GM23338 (cell line): ENCODE measurements around the gene XPO4. TPM values are rescaled to one million over a fixed set of nuclear protein-coding genes. Genes with fewer than 3 reads are reported as not detected.

Experiments
- ATAC-seq: fragments of 200-7000 bp; cut with Tn5 transposase; 3 replicates; pipeline ENCODE4 v1.9.1; 2020
- DNase-seq: peaks from one replicate; pipeline ENCODE4 v3.0.0-alpha.2; 2015; ENCODE audit warnings: low spot score
- H2AFZ ChIP-seq: fragments of 200-600 bp; sonication (generic); 2 replicates; pipeline ENCODE4 v1.8.0; 2016; ENCODE audit warnings: antibody characterized with exemption, mild to moderate bottlenecking, moderate library complexity
- H3F3A ChIP-seq: fragments of 200-600 bp; sonication (generic); replicated peaks from 2 replicates; pipeline ENCODE4 v1.8.0; 2017; ENCODE audit warnings: antibody characterized with exemption, mixed run types, low read depth
- H3K27ac ChIP-seq: fragments of 200-600 bp; sonication (generic); 2 replicates; pipeline ENCODE4 v1.6.1; 2016; ENCODE audit warnings: low read depth
- H3K27me3 ChIP-seq: fragments of 200-600 bp; sonication (generic); 2 replicates; pipeline ENCODE4 v1.8.0; 2016; ENCODE audit warnings: mild to moderate bottlenecking, mixed run types, moderate library complexity; ENCODE audit not compliant: insufficient read depth
- H3K36me3 ChIP-seq: fragments of 200-600 bp; sonication (generic); 2 replicates; pipeline ENCODE4 v1.8.0; 2016; ENCODE audit warnings: mild to moderate bottlenecking; ENCODE audit not compliant: insufficient read depth
- H3K4me1 ChIP-seq: fragments of 200-600 bp; sonication (generic); 2 replicates; pipeline ENCODE4 v1.8.0; 2016; ENCODE audit warnings: mild to moderate bottlenecking, moderate library complexity; ENCODE audit not compliant: insufficient read depth
- H3K4me2 ChIP-seq: fragments of 200-600 bp; sonication (generic); 2 replicates; pipeline ENCODE4 v1.7.1; 2017; ENCODE audit warnings: mixed run types
- H3K4me3 ChIP-seq: fragments of 200-600 bp; sonication (generic); 2 replicates; pipeline ENCODE4 v1.6.1; 2016; ENCODE audit warnings: mixed run types
- H3K79me2 ChIP-seq: fragments of 200-600 bp; sonication (generic); replicated peaks from 2 replicates; pipeline ENCODE4 v1.8.0; 2017; ENCODE audit warnings: mild to moderate bottlenecking; ENCODE audit not compliant: insufficient read depth
- H3K9me2 ChIP-seq: fragments of 200-600 bp; sonication (generic); 2 replicates; pipeline ENCODE4 v1.8.0; 2017; ENCODE audit not compliant: insufficient read depth
- H4K20me1 ChIP-seq: fragments of 200-600 bp; sonication (generic); replicated peaks from 2 replicates; pipeline ENCODE4 v1.8.0; 2017; ENCODE audit warnings: mild to moderate bottlenecking; ENCODE audit not compliant: insufficient read depth
- H3K27ac Mint-ChIP-seq: 2 replicates; pipeline ENCODE4 v1.8.0; 2020; ENCODE audit warnings: inconsistent platforms, mild to moderate bottlenecking, moderate library complexity, mixed read lengths
- H3K27me3 Mint-ChIP-seq: 3 replicates; pipeline ENCODE4 v1.8.0; 2022; ENCODE audit warnings: low read depth, mild to moderate bottlenecking, moderate library complexity, mixed read lengths, inconsistent platforms; ENCODE audit not compliant: insufficient read depth, poor library complexity
- H3K36me3 Mint-ChIP-seq: 3 replicates; pipeline ENCODE4 v1.8.0; 2021; ENCODE audit warnings: low read depth, mild to moderate bottlenecking, inconsistent platforms, moderate library complexity, mixed read lengths
- H3K4me1 Mint-ChIP-seq: 3 replicates; pipeline ENCODE4 v1.8.0; 2020; ENCODE audit warnings: mild to moderate bottlenecking, inconsistent platforms, mixed read lengths
- H3K4me3 Mint-ChIP-seq: 3 replicates; pipeline ENCODE4 v1.8.0; 2021; ENCODE audit warnings: moderate library complexity, mild to moderate bottlenecking, inconsistent platforms, mixed read lengths
- H3K9me3 Mint-ChIP-seq: 3 replicates; pipeline ENCODE4 v1.8.0; 2020; ENCODE audit warnings: moderate library complexity, mild to moderate bottlenecking, inconsistent platforms, mixed read lengths
- CREB1 ChIP-seq: fragments of 250-450 bp; sonication (Bioruptor Pico); IDR thresholded peaks from 2 replicates; pipeline ENCODE4 v1.5.0; 2020; ENCODE audit warnings: low read depth, mild to moderate bottlenecking, moderate library complexity
- EZH2 ChIP-seq: fragments of 200-600 bp; sonication (generic); IDR thresholded peaks from one replicate; pipeline ENCODE4 v1.8.0; 2017; ENCODE audit warnings: antibody characterized with exemption, mild to moderate bottlenecking, low read depth; ENCODE audit not compliant: unreplicated experiment
- EZH2phosphoT487 ChIP-seq: fragments of 200-600 bp; sonication (generic); IDR thresholded peaks from one replicate; pipeline ENCODE4 v1.8.1; 2018; ENCODE audit warnings: antibody characterized with exemption; ENCODE audit not compliant: unreplicated experiment
- JUNB ChIP-seq: IDR thresholded peaks from one replicate; pipeline ENCODE4 v1.6.1; 2016; ENCODE audit warnings: antibody characterized with exemption; ENCODE audit not compliant: unreplicated experiment
- NANOG ChIP-seq: IDR thresholded peaks from 2 replicates; pipeline ENCODE4 v1.6.1; 2016; ENCODE audit warnings: antibody characterized with exemption, borderline replicate concordance
- POLR2AphosphoS5 ChIP-seq: IDR thresholded peaks from 2 replicates; pipeline ENCODE4 v1.6.1; 2016; ENCODE audit warnings: antibody characterized with exemption, low read depth
- ZNF114 ChIP-seq: fragments of 250-450 bp; sonication (Bioruptor Pico); IDR thresholded peaks from 2 replicates; pipeline ENCODE4 v1.5.0; 2020; ENCODE audit warnings: mild to moderate bottlenecking, moderate library complexity
- ZNF331 ChIP-seq: fragments of 250-450 bp; sonication (Bioruptor Pico); IDR thresholded peaks from 2 replicates; pipeline ENCODE4 v1.5.0; 2020; ENCODE audit warnings: low read depth, mild to moderate bottlenecking, moderate library complexity
- polyA plus RNA-seq: library from polyadenylated mRNA; unstranded; fragments of >200 nt; fragmentation: Nextera tagmentation; extraction: Ambion mirVana; gene quantifications from 2 replicates; pipeline ENCODE4 v1.2.1, GENCODE V29; 2016
- total RNA-seq: library from RNA; depleted of rRNA; stranded (reverse); fragments of >200 nt; shearing (Covaris generic); gene quantifications from 2 replicates; pipeline ENCODE4 v1.2.3, GENCODE V29; 2014
- TF ChIP-seq, protein P1 (sequence below): fragments of 250-450 bp; sonication (Bioruptor Pico); IDR thresholded peaks from 2 replicates; pipeline ENCODE4 v1.5.0; 2020; ENCODE audit warnings: mild to moderate bottlenecking, moderate library complexity
- TF ChIP-seq, protein P2 (sequence below): IDR thresholded peaks from 2 replicates; pipeline ENCODE4 v1.6.1; 2016; ENCODE audit warnings: antibody characterized with exemption
- TF ChIP-seq, protein P3 (sequence below): IDR thresholded peaks from one replicate; pipeline ENCODE4 v1.6.1; 2018; ENCODE audit warnings: antibody characterized with exemption; ENCODE audit not compliant: unreplicated experiment
- TF ChIP-seq, protein P4 (sequence below), 2 experiments: fragments of 200-600 bp in 1 of 2; sonication (generic) in 1 of 2; conservative IDR thresholded peaks; 2 replicates each; pipeline versions ENCODE4 v1.5.1 to v1.6.1; 2016 to 2017; ENCODE audit warnings: antibody characterized with exemption in 2 of 2, low read depth in 2 of 2, mild to moderate bottlenecking in 2 of 2, moderate library complexity in 1 of 2

XPO4 gene
- total and polyA plus RNA-seq, 2 experiments from 2014 or later, result 14.1 to 57.8 TPM

DNA sequence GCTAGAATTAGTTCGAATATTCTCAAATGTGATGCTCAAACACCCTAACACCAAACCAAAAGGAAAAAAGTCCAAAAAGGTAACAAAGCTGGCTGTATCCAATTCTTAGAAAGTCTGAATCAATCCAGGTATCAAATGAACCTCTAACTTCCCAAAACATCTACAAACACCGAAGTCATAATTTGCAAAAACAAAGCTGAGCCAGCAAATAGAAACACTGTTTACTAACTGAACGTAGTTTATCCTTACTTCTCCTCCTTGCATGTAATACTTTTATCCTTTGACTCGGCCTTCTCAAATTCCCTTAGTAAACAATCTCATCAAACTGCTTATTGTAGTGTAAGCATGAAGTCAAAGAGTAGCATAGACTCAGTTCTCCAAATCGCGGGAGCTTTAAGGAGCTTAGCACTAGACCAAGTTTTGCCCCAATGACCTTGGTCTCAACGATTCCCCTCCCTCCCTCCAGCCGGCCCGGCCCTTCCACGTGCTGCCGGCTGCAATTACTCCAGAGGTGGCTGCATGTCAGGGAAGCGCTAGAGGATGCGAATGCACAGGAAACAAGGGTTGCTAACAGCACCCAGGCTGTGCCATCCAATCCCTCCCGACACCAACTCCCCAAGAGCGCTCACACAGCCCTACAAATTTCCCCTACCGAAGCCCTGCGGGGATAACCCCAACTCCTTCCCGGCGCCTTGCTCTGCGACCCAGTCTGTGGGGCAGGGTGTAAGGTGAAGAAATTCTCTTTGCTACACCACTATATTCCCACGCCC lies 693 bp downstream of the XPO4 start (continued):
- TF ChIP-seq, protein P1, sequence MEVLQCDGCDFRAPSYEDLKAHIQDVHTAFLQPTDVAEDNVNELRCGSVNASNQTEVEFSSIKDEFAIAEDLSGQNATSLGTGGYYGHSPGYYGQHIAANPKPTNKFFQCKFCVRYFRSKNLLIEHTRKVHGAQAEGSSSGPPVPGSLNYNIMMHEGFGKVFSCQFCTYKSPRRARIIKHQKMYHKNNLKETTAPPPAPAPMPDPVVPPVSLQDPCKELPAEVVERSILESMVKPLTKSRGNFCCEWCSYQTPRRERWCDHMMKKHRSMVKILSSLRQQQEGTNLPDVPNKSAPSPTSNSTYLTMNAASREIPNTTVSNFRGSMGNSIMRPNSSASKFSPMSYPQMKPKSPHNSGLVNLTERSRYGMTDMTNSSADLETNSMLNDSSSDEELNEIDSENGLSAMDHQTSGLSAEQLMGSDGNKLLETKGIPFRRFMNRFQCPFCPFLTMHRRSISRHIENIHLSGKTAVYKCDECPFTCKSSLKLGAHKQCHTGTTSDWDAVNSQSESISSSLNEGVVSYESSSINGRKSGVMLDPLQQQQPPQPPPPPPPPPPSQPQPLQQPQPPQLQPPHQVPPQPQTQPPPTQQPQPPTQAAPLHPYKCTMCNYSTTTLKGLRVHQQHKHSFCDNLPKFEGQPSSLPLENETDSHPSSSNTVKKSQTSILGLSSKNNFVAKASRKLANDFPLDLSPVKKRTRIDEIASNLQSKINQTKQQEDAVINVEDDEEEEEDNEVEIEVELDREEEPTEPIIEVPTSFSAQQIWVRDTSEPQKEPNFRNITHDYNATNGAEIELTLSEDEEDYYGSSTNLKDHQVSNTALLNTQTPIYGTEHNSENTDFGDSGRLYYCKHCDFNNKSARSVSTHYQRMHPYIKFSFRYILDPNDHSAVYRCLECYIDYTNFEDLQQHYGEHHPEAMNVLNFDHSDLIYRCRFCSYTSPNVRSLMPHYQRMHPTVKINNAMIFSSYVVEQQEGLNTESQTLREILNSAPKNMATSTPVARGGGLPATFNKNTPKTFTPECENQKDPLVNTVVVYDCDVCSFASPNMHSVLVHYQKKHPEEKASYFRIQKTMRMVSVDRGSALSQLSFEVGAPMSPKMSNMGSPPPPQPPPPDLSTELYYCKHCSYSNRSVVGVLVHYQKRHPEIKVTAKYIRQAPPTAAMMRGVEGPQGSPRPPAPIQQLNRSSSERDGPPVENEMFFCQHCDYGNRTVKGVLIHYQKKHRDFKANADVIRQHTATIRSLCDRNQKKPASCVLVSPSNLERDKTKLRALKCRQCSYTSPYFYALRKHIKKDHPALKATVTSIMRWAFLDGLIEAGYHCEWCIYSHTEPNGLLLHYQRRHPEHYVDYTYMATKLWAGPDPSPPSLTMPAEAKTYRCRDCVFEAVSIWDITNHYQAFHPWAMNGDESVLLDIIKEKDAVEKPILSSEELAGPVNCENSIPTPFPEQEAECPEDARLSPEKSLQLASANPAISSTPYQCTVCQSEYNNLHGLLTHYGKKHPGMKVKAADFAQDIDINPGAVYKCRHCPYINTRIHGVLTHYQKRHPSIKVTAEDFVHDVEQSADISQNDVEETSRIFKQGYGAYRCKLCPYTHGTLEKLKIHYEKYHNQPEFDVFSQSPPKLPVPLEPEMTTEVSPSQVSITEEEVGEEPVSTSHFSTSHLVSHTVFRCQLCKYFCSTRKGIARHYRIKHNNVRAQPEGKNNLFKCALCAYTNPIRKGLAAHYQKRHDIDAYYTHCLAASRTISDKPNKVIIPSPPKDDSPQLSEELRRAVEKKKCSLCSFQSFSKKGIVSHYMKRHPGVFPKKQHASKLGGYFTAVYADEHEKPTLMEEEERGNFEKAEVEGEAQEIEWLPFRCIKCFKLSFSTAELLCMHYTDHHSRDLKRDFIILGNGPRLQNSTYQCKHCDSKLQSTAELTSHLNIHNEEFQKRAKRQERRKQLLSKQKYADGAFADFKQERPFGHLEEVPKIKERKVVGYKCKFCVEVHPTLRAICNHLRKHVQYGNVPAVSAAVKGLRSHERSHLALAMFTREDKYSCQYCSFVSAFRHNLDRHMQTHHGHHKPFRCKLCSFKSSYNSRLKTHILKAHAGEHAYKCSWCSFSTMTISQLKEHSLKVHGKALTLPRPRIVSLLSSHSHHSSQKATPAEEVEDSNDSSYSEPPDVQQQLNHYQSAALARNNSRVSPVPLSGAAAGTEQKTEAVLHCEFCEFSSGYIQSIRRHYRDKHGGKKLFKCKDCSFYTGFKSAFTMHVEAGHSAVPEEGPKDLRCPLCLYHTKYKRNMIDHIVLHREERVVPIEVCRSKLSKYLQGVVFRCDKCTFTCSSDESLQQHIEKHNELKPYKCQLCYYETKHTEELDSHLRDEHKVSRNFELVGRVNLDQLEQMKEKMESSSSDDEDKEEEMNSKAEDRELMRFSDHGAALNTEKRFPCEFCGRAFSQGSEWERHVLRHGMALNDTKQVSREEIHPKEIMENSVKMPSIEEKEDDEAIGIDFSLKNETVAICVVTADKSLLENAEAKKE (CRISPR knock-in tag), result no peak
- TF ChIP-seq, protein P2, sequence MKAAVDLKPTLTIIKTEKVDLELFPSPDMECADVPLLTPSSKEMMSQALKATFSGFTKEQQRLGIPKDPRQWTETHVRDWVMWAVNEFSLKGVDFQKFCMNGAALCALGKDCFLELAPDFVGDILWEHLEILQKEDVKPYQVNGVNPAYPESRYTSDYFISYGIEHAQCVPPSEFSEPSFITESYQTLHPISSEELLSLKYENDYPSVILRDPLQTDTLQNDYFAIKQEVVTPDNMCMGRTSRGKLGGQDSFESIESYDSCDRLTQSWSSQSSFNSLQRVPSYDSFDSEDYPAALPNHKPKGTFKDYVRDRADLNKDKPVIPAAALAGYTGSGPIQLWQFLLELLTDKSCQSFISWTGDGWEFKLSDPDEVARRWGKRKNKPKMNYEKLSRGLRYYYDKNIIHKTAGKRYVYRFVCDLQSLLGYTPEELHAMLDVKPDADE, result no peak
- TF ChIP-seq NANOG, result no peak

DNA sequence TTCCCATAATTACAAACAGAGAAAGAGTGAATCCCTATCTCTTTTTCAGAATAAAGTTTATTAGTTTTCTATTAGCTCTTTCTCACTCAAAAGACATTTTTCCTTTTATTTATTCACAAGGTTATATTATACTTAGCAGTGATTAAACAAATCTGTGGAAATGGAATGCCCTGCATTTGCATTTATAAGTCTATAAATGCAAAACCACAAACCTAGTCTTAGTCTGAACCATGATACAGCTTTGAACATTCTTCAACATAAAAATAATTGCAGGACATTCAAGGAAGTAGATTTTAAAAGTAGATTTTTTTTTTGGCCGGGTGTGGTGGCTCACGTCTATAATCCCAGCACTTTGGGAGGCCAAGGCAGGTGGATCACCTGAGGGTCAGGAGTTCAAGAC lies 8.3 kb downstream of the XPO4 start:
- no peaks in the 10 kb centered on the region for H3K4me1 ChIP-seq
- no peaks in the 10 kb centered on the region for H3K27me3 Mint-ChIP-seq
- ATAC-seq (no peak), DNase-seq (no peak)
- H2AFZ ChIP-seq, result no peak overlapping the region
- H3K4me1 Mint-ChIP-seq, result no peaks in the 10 kb centered on the region
- no peak overlapping the region for H3K27ac Mint-ChIP-seq
- no peaks in the 10 kb centered on the region; the same call in 1 of the 2 replicates for H3K36me3 ChIP-seq
- H3K9me2 ChIP-seq, result no peaks in the 10 kb centered on the region
- H4K20me1 ChIP-seq, result peaks cover 68% of the 10 kb centered on the region
- no peak overlapping the region for H3K4me3 Mint-ChIP-seq
- no peaks in the 10 kb centered on the region for H3K9me3 Mint-ChIP-seq
- H3F3A ChIP-seq, result no peaks in the 10 kb centered on the region
- no peak overlapping the region for H3K4me3 ChIP-seq
- H3K79me2 ChIP-seq, result peaks cover 100% of the 10 kb centered on the region
- peaks cover 13% of the 10 kb centered on the region; the same call in 2 of the 3 replicates for H3K36me3 Mint-ChIP-seq
- H3K27me3 ChIP-seq, result no peaks in the 10 kb centered on the region
- TF ChIP-seq CREB1 (CRISPR knock-in tag) (no peak), JUNB (no peak), ZNF331 (no peak), ZNF114 (CRISPR knock-in tag) (no peak), EZH2phosphoT487 (no peak), NANOG (no peak), POLR2AphosphoS5 (no peak), EZH2 (no peak)
- TF ChIP-seq, protein P3, sequence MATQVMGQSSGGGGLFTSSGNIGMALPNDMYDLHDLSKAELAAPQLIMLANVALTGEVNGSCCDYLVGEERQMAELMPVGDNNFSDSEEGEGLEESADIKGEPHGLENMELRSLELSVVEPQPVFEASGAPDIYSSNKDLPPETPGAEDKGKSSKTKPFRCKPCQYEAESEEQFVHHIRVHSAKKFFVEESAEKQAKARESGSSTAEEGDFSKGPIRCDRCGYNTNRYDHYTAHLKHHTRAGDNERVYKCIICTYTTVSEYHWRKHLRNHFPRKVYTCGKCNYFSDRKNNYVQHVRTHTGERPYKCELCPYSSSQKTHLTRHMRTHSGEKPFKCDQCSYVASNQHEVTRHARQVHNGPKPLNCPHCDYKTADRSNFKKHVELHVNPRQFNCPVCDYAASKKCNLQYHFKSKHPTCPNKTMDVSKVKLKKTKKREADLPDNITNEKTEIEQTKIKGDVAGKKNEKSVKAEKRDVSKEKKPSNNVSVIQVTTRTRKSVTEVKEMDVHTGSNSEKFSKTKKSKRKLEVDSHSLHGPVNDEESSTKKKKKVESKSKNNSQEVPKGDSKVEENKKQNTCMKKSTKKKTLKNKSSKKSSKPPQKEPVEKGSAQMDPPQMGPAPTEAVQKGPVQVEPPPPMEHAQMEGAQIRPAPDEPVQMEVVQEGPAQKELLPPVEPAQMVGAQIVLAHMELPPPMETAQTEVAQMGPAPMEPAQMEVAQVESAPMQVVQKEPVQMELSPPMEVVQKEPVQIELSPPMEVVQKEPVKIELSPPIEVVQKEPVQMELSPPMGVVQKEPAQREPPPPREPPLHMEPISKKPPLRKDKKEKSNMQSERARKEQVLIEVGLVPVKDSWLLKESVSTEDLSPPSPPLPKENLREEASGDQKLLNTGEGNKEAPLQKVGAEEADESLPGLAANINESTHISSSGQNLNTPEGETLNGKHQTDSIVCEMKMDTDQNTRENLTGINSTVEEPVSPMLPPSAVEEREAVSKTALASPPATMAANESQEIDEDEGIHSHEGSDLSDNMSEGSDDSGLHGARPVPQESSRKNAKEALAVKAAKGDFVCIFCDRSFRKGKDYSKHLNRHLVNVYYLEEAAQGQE, result no peak
- TF ChIP-seq, protein P4, sequence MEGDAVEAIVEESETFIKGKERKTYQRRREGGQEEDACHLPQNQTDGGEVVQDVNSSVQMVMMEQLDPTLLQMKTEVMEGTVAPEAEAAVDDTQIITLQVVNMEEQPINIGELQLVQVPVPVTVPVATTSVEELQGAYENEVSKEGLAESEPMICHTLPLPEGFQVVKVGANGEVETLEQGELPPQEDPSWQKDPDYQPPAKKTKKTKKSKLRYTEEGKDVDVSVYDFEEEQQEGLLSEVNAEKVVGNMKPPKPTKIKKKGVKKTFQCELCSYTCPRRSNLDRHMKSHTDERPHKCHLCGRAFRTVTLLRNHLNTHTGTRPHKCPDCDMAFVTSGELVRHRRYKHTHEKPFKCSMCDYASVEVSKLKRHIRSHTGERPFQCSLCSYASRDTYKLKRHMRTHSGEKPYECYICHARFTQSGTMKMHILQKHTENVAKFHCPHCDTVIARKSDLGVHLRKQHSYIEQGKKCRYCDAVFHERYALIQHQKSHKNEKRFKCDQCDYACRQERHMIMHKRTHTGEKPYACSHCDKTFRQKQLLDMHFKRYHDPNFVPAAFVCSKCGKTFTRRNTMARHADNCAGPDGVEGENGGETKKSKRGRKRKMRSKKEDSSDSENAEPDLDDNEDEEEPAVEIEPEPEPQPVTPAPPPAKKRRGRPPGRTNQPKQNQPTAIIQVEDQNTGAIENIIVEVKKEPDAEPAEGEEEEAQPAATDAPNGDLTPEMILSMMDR (conservative IDR thresholded peaks at IDR 0.05; ENCODE audit: low read depth in 2 of 2), result no peak
- no peak overlapping the region for H3K27ac ChIP-seq
- no peak overlapping the region for H3K4me2 ChIP-seq
